VCaP (cell line): ENCODE measurements around the gene EMX1.
A peak's percentile ranks its signal among the peaks of the same experiment; 100 is the strongest.

ENCODE experiments used
- H3K27ac ChIP-seq: fragments of 450-650 bp; 2 replicates; pipeline ENCODE4 v1.5.1; 2017
- TF ChIP-seq, protein P1 (sequence below): fragments of 450-650 bp; conservative IDR thresholded peaks from 2 replicates; pipeline ENCODE4 v1.5.1; 2017; ENCODE audit warnings: mild to moderate bottlenecking, moderate library complexity

EMX1 gene

GRCh38 chr2:72887740-72888437 lies 29.4 kb upstream of the EMX1 start:
- TF ChIP-seq, protein P1, sequence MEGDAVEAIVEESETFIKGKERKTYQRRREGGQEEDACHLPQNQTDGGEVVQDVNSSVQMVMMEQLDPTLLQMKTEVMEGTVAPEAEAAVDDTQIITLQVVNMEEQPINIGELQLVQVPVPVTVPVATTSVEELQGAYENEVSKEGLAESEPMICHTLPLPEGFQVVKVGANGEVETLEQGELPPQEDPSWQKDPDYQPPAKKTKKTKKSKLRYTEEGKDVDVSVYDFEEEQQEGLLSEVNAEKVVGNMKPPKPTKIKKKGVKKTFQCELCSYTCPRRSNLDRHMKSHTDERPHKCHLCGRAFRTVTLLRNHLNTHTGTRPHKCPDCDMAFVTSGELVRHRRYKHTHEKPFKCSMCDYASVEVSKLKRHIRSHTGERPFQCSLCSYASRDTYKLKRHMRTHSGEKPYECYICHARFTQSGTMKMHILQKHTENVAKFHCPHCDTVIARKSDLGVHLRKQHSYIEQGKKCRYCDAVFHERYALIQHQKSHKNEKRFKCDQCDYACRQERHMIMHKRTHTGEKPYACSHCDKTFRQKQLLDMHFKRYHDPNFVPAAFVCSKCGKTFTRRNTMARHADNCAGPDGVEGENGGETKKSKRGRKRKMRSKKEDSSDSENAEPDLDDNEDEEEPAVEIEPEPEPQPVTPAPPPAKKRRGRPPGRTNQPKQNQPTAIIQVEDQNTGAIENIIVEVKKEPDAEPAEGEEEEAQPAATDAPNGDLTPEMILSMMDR = peak; percentile 94
- H3K27ac ChIP-seq = peak overlapping the region; percentile 95

DNA sequence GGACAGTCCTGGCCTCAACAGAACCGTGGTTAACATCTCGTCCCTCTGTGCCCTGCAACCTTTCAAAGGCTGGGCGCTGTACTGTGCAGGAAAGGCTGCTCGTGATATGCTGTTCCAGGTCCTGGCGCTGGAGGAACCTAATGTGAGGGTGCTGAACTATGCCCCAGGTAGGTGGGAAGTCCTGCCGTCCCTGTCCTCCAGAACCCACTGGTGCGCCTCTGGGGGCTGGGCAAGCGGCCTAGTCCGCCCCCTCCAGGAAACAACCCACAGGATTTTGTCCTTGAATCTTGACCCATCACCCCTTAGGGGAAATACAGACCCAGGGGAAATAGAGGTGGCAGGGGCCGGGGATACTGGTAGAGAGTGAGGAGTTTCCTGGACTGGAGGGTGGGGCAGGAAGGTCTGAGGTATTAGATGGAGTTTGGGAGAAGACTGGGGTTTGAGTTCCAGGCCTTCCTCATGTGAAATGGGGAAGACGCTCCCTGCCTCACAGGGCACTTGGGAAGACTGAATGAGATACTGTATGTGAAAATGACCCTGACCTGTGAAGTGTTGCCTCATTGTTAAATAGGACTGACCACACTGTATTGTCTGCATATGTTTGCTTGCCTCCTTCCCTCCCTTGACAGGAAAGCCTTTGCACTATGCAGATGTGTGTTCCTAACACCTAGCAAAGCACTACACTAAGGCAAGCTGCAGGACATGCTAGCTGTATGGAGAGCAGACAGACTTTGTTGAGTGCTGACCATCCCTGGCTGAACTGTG lies 28.7 kb upstream of the EMX1 start:
- H3K27ac ChIP-seq = peak overlapping the region; percentile 95; the same call in 1 of the 2 replicates
- TF ChIP-seq, protein P1 = no peak

GRCh38 chr2:72889991-72890390 lies 27.3 kb upstream of the EMX1 start:
- TF ChIP-seq, protein P1 = no peak
- no peak overlapping the region for H3K27ac ChIP-seq

DNA sequence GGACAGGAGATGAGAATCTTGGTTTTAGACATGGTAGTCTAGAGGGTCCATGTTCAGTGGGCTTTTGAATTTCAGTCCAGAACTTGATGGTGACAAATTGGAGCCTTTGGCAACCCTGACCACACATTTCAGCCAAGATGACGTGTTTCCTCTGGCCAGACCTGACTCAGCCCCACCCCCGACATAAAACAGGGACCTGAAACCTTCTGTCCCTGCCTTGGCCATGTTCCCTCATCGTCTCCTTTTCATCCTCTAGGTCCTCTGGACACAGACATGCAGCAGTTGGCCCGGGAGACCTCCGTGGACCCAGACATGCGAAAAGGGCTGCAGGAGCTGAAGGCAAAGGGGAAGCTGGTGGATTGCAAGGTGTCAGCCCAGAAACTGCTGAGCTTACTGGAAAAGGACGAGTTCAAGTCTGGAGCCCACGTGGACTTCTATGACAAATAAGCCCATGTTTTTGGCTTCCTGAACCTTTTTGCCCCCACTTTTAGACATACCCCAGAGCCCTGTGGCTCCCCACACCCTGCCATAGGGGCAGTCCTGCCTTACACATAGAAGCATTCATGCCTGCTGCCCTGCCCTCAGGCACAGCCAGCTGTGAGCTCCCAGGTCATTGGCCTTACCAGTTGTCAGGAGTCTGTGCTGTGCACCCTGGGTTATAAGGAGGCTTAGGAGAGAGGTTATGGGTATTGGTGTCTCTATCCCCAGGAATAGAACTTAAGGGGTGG lies 26.1 kb upstream of the EMX1 start:
- TF ChIP-seq, protein P1 = no peak
- H3K27ac ChIP-seq = no peak overlapping the region

DNA sequence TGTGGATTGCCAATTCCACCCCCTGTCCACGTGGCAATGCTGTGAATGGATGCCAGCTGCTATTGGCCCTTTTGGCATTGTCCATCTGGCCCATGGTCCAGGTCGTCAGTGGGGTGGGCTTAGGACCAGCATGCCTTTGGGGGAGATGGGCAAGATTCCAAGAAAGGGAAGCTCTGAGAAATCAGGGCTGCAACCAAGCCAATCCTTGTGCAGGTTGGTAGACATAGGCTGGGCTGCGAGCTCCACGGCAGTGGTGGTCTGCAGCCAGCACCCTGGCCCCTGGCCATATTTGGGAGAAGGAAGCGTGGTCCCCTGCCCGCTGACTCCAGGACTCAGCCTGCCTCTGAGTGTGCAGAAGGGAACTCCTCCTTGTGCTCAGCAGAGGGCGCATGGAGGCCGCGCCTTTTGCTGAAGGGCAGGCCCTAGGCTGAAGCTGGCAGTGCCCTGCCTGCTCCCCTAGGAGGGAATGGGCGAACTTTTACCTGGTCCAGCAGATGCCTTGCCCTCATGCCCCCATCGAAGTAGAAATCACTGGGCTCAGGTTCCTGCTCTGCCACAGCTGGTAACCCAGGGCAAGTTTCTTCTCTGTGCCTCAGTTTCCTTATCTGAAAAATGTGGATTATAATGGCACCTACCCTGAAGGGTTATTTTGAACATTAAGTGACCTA lies 24.7 kb upstream of the EMX1 start:
- H3K27ac ChIP-seq = no peak overlapping the region
- TF ChIP-seq, protein P1 = peak; percentile 90

DNA sequence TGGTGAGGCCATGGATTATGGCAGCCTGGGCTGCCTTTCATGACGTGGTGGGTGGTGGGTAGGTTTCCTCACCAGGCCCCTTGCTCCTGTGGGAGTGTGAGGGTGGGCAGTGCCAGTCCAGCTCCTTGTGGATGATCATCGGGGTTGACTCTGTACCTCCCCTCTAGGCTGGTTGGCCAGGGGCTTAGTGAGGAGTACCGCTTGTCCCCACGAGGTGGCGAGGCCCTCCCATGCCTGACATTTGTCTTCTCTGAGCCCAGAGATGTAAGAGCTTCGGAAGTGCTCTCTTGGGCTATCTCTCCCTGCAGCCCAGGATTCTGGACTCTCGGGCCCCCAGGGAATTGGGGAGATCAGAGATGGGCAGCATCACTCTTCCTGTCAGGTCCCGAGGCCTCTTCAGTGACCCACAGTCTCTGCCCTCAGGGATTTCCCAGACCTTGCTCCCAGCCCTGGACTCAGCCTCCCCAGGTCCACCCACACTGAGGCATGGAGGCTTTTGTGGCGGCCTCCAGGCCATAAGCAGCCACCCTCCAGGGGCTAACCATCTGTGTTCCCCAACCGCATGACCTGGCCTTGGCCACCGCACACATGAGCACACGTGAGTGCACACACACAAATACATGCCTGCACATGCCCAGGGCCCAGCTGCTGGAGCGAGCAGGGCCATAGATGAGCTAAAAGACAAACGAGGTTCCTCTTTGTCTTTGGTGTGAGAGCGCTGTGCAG lies 23.6 kb upstream of the EMX1 start:
- H3K27ac ChIP-seq = no peak overlapping the region
- TF ChIP-seq, protein P1 = peak; percentile 81
